ENCODE results near the gene SGSM2. TPM values are rescaled to one million over a fixed set of nuclear protein-coding genes. Genes with fewer than 3 reads are reported as not detected.

Gene SGSM2
- total and polyA plus RNA-seq, 2 donors (not counting 1 experiment from before 2014, with no cell fraction given) = 139 to 181 TPM

- no peak overlapping the region for H3K4me2 ChIP-seq (replicated peaks; ENCODE audit: low read depth, low read length, poor library complexity, severe bottlenecking)
- H3K4me1 Mint-ChIP-seq = no peaks in the 10 kb centered on the region
- no peak overlapping the region for H2AFZ ChIP-seq (ENCODE audit: insufficient read depth, low read depth, low read length, poor library complexity, severe bottlenecking)
- H3K27ac ChIP-seq (ENCODE audit: low read length in 2 of 2) = no peak overlapping the region
- 96% methylated on average over 11 of the region's 11 CpGs for WGBS (ENCODE audit: insufficient coverage)
- no peaks in the 10 kb centered on the region for H3K9me3 Mint-ChIP-seq (ENCODE audit: insufficient read depth)
- no peaks in the 10 kb centered on the region for H3K79me2 ChIP-seq (ENCODE audit: control insufficient read depth, insufficient read depth, low read length)
- no peak for TF ChIP-seq EZH2 (IDR thresholded peaks at IDR 0.05; ENCODE audit: borderline replicate concordance, insufficient read depth, low read depth, low read length, poor library complexity, severe bottlenecking)
- TF ChIP-seq, protein P1, sequence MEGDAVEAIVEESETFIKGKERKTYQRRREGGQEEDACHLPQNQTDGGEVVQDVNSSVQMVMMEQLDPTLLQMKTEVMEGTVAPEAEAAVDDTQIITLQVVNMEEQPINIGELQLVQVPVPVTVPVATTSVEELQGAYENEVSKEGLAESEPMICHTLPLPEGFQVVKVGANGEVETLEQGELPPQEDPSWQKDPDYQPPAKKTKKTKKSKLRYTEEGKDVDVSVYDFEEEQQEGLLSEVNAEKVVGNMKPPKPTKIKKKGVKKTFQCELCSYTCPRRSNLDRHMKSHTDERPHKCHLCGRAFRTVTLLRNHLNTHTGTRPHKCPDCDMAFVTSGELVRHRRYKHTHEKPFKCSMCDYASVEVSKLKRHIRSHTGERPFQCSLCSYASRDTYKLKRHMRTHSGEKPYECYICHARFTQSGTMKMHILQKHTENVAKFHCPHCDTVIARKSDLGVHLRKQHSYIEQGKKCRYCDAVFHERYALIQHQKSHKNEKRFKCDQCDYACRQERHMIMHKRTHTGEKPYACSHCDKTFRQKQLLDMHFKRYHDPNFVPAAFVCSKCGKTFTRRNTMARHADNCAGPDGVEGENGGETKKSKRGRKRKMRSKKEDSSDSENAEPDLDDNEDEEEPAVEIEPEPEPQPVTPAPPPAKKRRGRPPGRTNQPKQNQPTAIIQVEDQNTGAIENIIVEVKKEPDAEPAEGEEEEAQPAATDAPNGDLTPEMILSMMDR (IDR thresholded peaks at IDR 0.05) = no peak
- DNase-seq (no peak), ATAC-seq (ENCODE audit: low read depth) (no peak)
- H3K4me3 Mint-ChIP-seq = no peak overlapping the region
- H3K9me3 ChIP-seq (ENCODE audit: control extremely low read depth in 1 of 3, control insufficient read depth in 2 of 3, insufficient read depth in 1 of 3, low read length in 2 of 3) = no peaks in the 10 kb centered on the region
- no peaks in the 10 kb centered on the region for H3K27me3 ChIP-seq (replicated peaks in 1 of 4; ENCODE audit: control extremely low read depth in 1 of 4, control insufficient read depth in 3 of 4, insufficient read depth in 4 of 4, low read length in 3 of 4)
- CTCF ChIA-PET = interaction anchor here (1.4 to 2.7 kb wide), 2 partner anchors 12 to 46 kb away, joined by 4 to 11 read pairs; no protein-coding TSS in a partner anchor
- no peak overlapping the region for H3K9ac ChIP-seq (ENCODE audit: low read length)
- no peaks in the 10 kb centered on the region for H3K4me1 ChIP-seq (ENCODE audit: control insufficient read depth in 2 of 2, insufficient read depth in 2 of 2, low read length in 2 of 2)
- H3K36me3 ChIP-seq (replicated peaks in 1 of 2; ENCODE audit: control extremely low read depth in 1 of 2, control insufficient read depth in 1 of 2, extremely low read depth in 1 of 2, insufficient read depth in 2 of 2, low read length in 1 of 2) = peaks cover 0 to 5% of the 10 kb centered on the region in 2 experiments
- no peak overlapping the region for H3K27ac Mint-ChIP-seq
- no peaks in the 10 kb centered on the region for H3K27me3 Mint-ChIP-seq
- H4K20me1 ChIP-seq (ENCODE audit: control insufficient read depth, insufficient read depth, low read length, poor library complexity, severe bottlenecking) = no peaks in the 10 kb centered on the region
- no peak overlapping the region for H3K4me3 ChIP-seq (ENCODE audit: control extremely low read depth in 1 of 5, extremely low read depth in 1 of 5, insufficient read depth in 1 of 5, low read depth in 2 of 5, low read length in 4 of 5)
- POLR2A ChIA-PET = interaction anchor here (1.3 kb wide), 1 partner anchor 31 kb away, joined by 3 read pairs; no protein-coding TSS in a partner anchor
- intact Hi-C loops (cut with micrococcal nuclease) = no loop called here
Measured at GRCh38 chr17:2370211-2370589, 32.9 kb downstream of the SGSM2 start.

GRCh38 chr17:2371183-2372130 lies 34.2 kb downstream of the SGSM2 start:
- intact Hi-C loops (cut with micrococcal nuclease) = no loop called here
- Histone ChIP-seq H3K4me2 (replicated peaks; ENCODE audit: low read depth, low read length, poor library complexity, severe bottlenecking) (no peak overlapping the region), H3K36me3 (replicated peaks in 1 of 2; ENCODE audit: control extremely low read depth in 1 of 2, control insufficient read depth in 1 of 2, extremely low read depth in 1 of 2, insufficient read depth in 2 of 2, low read length in 1 of 2) (peaks cover 0 to 5% of the 10 kb centered on the region in 2 experiments), H3K4me3 (ENCODE audit: control extremely low read depth in 1 of 5, extremely low read depth in 1 of 5, insufficient read depth in 1 of 5, low read depth in 2 of 5, low read length in 4 of 5) (no peak overlapping the region), H3K9ac (ENCODE audit: low read length) (no peak overlapping the region), H3K27ac (ENCODE audit: low read length in 2 of 2) (no peak overlapping the region), H3K79me2 (ENCODE audit: control insufficient read depth, insufficient read depth, low read length) (no peaks in the 10 kb centered on the region), H4K20me1 (ENCODE audit: control insufficient read depth, insufficient read depth, low read length, poor library complexity, severe bottlenecking) (no peaks in the 10 kb centered on the region), H3K9me3 (ENCODE audit: control extremely low read depth in 1 of 3, control insufficient read depth in 2 of 3, insufficient read depth in 1 of 3, low read length in 2 of 3) (no peaks in the 10 kb centered on the region), H2AFZ (ENCODE audit: insufficient read depth, low read depth, low read length, poor library complexity, severe bottlenecking) (no peak overlapping the region), H3K4me1 (ENCODE audit: control insufficient read depth in 2 of 2, insufficient read depth in 2 of 2, low read length in 2 of 2) (no peaks in the 10 kb centered on the region), H3K27me3 (replicated peaks in 1 of 4; ENCODE audit: control extremely low read depth in 1 of 4, control insufficient read depth in 3 of 4, insufficient read depth in 4 of 4, low read length in 3 of 4) (no peaks in the 10 kb centered on the region)
- Mint-ChIP-seq H3K9me3 (ENCODE audit: insufficient read depth) (no peaks in the 10 kb centered on the region), H3K27ac (no peak overlapping the region), H3K4me1 (no peaks in the 10 kb centered on the region), H3K27me3 (no peaks in the 10 kb centered on the region), H3K4me3 (no peak overlapping the region)
- TF ChIP-seq EZH2 (IDR thresholded peaks at IDR 0.05; ENCODE audit: borderline replicate concordance, insufficient read depth, low read depth, low read length, poor library complexity, severe bottlenecking) = no peak
- TF ChIP-seq, protein P1 (IDR thresholded peaks at IDR 0.05) = no peak
- 97% methylated on average over 25 of the region's 30 CpGs for WGBS (ENCODE audit: insufficient coverage)
- CTCF ChIA-PET = interaction anchor here (0.7 to 2.7 kb wide), 3 partner anchors 11 to 45 kb away, joined by 3 to 11 read pairs (median 4); no protein-coding TSS in a partner anchor
- POLR2A ChIA-PET = no interaction called here
- DNase-seq (no peak), ATAC-seq (ENCODE audit: low read depth) (no peak)
